HG03280 (cell line): ENCODE measurements around the gene JAK3.

Source experiments
- ATAC-seq: cut with Tn5 transposase; IDR thresholded peaks from one replicate; pipeline ENCODE4 v1.9.1; 2021; ENCODE audit warnings: mild to moderate bottlenecking, moderate library complexity; ENCODE audit not compliant: unreplicated experiment

The JAK3 gene

GRCh38 chr19:17841810-17842662 lies 5.7 kb downstream of the JAK3 start:
- no peak for ATAC-seq

- ATAC-seq, result no peak
These were observed 6.4 kb downstream of the JAK3 start for GRCh38 chr19:17841371-17841809.

- ATAC-seq, result no peak
These were observed 7.8 kb downstream of the JAK3 start for GRCh38 chr19:17840019-17840418.

GRCh38 chr19:17837972-17838371 lies 9.8 kb downstream of the JAK3 start:
- ATAC-seq, result no peak

GRCh38 chr19:17836530-17836929 lies 11.3 kb downstream of the JAK3 start:
- ATAC-seq, result no peak

- no peak for ATAC-seq
These were observed 12.4 kb downstream of the JAK3 start for GRCh38 chr19:17835182-17836006.

- ATAC-seq, result no peak
These were observed 13.2 kb downstream of the JAK3 start for GRCh38 chr19:17834350-17835181.

GRCh38 chr19:17832443-17833208 lies 15.2 kb downstream of the JAK3 start:
- ATAC-seq, result no peak

- no peak for ATAC-seq
These were observed 16.3 kb downstream of the JAK3 start for GRCh38 chr19:17831419-17831888.

GRCh38 chr19:17830567-17831418 lies 17.0 kb downstream of the JAK3 start:
- ATAC-seq, result no peak

GRCh38 chr19:17829855-17830566 lies 17.8 kb downstream of the JAK3 start:
- no peak for ATAC-seq

- ATAC-seq, result no peak
These were observed 21.2 kb downstream of the JAK3 start for GRCh38 chr19:17826508-17827056.

- ATAC-seq, result no peak
These were observed 23.4 kb downstream of the JAK3 start for GRCh38 chr19:17824339-17824738.

GRCh38 chr19:17821190-17821589 lies 26.6 kb downstream of the JAK3 start, which contains the start of gene INSL3:
Gene INSL3, minus strand, starts transcription at chr19:17821519. Its CDS starts 13 bp downstream, at chr19:17821506.
- ATAC-seq, result no peak

- no peak for ATAC-seq
These were observed 30.0 kb downstream of the JAK3 start for GRCh38 chr19:17817668-17818363.

GRCh38 chr19:17812099-17812498 lies 35.7 kb downstream of the JAK3 start:
- no peak for ATAC-seq

GRCh38 chr19:17811681-17812080 lies 36.1 kb downstream of the JAK3 start:
- no peak for ATAC-seq

GRCh38 chr19:17811103-17811502 lies 36.7 kb downstream of the JAK3 start:
- ATAC-seq, result no peak
